T1000 (cell line): ENCODE measurements around the gene ENTREP1.
"Not testable (repeated sequence)": the region's sequence is repeated elsewhere in the genome, so short reads cannot be mapped to it uniquely, and the experiment has no call there.

Experiments
- DNase-seq: peaks from one replicate; lab custom pipeline; 2025; ENCODE audit warnings: mixed read lengths; lab: John Stamatoyannopoulos, UW

The ENTREP1 gene

DNA sequence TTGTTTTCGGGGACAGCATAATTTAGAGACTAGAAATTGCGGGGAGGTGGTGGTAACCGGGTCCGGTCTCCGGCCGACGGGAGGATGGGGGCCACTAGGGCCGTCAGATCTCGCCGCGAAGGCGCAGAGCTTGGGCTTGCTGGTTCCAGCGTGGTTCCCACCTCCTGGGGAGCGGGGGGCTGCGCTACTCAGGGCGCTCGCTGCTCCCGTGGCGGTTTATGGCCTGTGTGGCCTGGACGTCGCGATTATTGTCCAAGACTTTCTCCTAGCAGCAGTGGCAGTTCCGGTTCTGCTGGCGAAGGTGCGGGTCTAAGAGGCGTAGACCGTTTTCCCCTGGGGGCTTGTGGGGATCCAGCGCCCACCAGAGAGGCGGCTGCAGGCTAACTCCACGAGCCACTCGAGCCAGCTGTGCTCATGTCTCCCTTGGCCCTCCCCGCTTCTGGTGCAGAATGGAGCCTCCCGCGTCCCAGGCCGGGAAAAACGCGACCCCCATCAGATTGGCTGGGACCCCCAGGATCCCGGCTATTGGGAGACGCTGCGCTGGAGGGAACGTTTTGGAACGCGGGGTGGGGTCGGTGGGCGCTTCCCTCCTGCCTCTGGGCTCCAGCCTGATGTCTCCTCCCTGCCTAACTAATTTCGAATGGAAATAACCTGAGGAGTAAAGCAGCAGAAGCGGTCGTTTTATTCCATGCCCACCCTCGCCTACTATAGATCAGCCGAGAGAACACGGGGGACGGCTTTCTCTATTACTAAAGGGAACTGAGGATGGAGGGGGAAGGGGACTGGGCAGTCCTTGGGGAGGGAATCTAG lies 87.1 kb downstream of the ENTREP1 start:
- no peak for DNase-seq

DNA sequence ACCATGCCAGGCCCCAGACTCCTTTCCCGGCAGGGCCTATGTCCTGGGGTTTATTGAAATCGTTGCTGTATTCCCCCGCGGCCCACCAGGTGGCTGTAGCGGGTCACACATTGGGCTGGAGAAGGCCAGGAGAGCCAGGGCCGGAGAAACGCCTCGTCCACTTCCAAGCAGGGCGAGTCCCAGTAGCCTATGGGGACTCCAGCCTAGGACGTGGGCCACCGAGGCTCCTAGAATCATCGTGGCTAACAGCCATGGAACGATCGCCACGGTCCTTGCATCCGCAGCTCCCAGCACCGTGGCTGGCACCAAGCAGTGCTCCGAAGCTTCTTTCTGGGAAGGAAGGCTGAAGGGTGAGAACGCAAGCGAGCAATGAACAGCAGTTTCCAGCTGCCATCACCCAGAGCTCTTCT lies 87.7 kb downstream of the ENTREP1 start:
- DNase-seq: no peak

DNA sequence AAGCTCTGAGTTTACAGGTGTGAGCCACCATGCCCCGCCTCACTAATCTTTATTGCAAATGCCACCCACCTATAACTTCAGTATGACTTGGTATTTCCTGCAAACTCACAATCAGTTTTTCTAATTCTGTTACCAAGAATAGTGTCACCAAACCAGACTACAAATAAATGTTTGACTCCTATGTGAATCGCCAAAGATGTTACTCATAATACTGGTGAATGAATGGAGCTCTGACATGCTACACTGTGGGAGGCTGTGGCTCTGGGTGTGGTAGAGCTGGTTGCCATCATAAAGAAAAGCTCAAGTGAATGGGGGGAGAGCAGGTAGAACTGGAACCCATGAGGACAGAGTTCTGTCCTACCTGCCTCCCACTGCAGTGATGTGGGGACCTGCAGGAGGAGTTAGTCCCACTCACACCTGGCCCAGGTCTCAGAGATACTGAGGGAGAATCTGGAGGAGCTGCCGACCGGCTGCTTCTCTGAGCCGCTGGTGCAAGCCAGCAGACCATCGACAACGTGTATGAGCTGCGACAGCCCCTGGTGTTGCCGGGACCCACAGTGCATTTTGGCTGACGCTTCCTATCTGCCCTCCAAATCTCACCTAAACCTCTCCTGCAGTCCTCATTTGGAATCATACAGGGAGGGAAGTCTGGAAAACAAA lies 95.7 kb downstream of the ENTREP1 start:
- DNase-seq: no peak

DNA sequence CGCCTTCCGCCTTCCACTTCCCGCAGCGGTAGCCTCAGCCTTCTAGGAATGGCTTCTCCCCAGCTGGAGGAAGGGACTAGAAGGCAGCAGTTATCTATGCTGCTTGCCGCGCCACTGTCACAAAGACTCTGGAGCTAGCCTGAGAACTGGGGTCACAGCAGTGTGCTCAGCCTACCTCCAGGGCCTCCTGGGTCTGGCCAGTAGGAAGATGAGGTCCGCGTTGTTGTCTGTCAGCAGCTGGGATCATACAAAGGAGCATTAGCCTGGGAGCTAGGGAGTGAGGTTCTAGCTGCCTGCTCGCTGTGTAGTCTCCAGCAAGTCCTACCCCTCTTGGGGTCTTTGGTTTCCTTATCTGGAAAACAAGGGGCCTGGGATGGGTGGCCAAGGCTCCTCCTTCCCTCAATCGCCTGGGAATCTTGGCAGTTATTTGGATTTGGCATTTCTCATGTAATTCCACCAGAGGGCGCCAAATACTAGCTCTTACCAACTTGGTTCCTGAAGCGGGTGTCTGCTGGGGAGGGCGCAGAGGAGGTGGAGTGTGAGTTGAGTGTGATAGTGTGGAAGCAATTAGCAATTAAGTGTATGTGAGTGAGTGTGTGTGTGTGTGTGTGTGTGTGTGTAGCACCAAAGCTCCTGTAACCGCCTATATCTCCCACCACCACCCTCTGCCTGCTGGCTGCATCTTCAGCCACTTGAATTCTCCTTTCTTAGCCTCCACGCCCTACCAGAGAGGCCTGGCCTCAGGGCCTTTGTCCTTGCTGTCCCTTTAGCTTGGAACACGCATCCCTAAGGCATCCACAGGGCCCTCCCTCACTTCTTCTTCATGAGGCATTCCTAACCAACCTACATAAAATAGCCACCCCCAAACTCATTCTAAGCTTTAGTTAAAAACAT lies 97.1 kb downstream of the ENTREP1 start:
- DNase-seq: no peak

DNA sequence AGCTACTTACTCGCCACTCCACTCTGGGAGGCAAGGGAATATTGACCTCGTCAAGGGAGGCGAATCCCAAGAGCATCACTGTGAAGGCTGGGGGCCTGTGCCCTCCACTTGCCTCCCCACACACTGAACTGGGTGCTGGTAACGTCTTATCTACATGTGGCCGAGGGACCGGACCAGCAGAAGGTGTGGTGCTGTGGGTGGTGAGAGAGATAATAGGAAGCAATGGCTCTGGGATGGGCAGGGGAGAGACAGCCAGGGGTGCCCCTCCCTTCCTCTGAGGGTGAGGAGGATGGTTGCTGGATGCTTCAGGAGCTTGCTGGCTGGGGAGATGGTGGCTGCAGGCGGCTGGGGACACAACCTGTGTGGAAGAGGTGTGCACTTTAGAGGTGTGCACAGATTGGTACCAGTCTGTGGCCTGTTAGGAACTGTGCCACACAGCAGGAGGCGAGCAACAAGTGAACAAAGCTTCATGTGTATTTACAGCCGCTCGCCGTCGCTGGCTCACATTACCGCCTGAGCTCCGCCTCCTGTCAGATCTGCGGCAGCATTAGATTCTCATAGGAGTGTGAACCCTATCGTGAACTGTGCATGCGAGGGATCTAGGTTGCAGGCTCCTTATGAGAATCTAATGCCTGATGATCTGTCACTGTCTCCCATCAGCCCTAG lies 100.3 kb downstream of the ENTREP1 start:
- no peak for DNase-seq

DNA sequence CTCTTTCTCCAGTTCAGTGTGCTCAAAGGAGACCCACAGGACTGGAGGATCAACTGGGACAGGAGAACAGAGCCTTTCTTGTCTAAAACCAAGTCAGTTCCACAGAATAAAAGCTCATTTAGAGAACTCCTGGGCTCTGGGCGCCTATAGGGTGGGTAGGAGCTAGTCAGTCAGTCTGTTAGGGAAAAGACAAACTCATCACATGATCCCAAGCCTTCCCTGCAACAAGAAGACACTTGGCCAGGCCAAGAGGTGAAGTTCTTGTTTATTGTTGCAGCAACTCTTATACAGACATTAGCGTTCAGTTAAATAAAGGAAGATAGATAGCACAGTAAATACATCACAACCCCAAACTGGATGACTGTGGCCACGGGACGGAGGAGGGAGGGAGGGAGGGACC lies 102.3 kb downstream of the ENTREP1 start:
- no peak for DNase-seq

DNA sequence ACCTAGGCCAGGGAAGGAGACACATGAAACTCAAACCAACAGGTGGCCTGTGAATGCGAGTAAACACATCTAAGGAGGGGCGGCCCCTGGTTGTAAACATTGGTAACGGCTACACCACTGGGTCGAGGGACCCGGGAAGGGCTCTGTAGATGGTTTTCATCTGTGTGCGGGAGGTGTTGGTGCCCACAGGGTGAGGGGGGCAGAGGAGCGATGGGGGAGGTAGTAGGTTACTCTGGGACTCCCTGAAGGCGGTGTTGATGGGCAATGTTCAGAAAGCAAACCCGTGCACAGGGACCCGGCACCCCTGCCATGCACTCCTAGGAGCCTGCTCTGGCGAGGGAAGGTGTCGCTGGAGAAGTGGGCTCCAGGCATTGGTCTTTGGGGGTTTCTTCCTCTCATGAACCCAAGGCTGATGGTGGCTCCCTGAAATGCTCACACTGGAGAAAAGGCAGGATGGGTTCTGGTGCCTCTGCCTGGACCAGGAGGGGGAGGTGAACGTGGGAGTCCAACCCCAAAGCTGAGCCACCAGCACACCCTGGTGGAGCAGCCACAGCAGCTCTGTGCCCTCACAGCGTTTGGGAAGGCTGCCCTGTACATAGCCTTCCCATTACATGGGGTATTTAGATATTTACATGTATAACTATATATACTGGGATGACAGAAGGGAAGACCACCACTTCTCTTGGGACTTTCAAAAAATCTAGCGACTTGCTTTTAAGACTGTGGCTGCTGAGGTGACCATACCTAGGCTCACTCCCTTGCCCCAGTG lies 103.2 kb downstream of the ENTREP1 start:
- no peak for DNase-seq

DNA sequence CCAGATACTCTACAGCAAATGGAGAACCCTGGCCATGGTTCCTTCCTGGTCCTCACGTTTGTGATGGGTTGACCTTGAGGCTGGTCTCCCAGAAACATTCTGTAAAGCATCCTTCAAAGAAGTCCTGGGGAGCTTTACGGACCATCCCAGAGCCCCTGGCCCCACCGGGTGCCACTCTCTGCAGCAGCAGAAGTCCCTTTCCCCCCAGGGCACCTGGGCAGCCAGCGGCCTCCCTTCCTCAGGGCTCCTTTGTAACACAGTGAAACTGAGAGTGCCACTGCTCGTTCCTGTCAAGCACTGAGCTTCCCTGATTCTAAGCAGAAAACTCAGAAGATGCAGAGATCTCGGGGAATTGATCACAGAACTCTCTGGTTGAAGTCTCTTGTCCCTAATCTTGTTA lies 104.3 kb downstream of the ENTREP1 start:
- DNase-seq: no peak

DNA sequence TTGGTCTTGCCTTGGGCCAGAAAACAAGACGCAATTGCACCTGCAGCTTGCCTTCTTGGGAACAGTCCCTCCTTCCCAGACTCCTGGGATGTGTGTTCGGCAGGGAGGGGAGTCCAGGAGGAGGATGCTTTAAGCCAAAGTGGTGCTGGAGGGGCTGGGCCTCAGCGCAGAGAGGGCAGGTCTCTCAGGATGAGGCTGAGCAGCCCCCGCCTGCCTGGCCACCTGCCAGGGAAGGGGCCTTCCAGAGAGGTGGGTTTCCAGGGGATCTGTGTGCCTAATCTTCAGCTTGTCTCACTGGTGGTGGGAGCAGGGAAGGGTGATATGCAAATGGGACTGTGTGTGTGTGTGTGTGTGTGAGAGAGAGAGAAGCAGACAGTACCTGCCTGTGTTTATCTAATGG lies 105.2 kb downstream of the ENTREP1 start:
- no peak for DNase-seq

DNA sequence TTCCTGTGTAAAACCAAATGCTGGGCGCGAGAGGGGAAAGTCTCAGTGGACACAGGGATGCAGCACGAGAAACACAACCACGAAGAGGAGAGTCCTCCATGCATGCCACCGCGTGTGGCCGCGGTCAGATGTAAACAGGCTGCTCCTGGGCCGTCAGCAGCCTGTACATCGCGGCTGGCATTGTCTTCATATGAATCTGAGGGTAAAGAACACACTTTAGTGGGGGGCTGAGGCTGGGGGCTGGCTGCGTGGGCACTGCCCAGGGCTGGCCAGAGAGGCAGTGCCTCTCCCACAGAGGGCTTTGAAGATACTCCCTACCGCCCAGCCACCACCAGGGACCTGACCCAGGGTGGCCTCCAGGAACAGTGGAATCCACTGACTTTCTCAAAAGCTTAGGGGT lies 106.2 kb downstream of the ENTREP1 start:
- DNase-seq: no peak

DNA sequence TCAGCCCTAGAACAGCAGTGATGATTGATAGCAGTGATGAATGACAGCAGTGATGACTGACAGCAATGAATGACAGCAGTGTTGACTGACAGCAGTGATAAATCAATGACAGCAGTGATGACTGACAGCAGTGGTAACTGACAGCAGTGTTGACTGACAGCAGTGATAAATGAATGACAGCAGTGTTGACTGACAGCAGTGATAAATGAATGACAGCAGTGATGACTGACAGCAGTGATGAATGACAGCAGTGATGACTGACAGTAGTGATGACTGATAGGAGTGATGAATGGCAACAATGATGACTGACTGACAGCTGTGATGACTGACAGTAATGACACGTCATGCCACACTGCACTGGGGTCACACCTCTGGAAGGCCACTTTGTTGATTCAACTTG lies 106.8 kb downstream of the ENTREP1 start:
- no peak for DNase-seq

DNA sequence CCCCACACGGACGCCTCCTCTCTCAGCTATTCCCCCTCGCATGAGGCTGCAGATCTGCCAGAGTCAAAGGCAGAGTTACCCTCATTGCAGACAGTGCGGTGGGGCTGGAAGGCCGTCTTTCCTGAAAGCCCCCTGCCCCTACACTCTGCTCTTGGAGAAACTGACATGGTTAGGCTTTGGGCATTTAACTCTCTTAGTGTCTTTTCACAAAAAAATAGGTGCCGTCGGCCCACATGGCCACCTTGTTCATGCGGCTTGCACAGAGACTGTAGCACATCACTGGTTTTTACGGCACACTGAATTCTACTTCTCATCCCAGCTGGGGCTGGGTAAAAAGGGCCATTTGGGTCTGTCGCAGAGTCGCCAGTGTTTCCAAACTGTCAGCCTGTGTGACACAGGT lies 107.6 kb downstream of the ENTREP1 start:
- DNase-seq: no peak

DNA sequence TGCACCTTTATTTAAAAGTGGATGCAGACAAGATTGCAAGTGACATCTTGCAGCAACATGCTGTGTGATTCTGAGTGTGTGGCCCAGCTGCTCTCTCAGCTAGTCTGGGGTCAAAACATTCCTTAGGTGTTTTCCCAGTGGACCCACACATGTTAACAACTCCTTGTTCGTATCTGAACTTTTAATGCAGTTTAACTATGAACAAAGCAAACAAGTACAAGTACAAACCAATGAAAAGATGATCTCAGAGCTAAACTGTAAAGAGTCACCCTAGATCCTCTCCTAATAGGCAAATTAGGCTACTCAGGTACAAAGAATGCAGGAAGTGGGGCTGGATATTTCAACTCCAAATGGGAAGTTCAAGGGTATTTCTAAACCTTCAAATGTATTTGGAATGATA lies 108.4 kb downstream of the ENTREP1 start:
- no peak for DNase-seq

DNA sequence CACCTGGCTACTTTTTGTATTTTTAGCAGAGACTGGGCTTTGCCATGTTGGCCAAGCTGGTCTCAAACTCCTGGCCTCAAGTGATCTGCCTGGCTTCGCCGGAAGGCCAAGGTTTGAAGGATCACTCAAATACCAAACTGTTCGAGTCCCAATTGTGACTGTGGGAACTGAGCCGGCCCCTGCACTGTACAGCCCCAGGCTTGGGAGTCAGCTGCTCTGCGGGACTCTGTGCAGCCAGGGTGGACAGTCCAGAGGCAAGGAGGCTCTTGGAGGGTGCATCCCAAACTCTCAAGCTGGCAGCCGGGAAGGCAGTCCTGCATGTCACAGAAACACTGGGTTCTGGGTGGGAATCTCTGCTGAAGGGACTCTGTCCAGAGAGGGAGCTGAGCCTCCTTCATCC lies 109.0 kb downstream of the ENTREP1 start:
- DNase-seq: no peak

DNA sequence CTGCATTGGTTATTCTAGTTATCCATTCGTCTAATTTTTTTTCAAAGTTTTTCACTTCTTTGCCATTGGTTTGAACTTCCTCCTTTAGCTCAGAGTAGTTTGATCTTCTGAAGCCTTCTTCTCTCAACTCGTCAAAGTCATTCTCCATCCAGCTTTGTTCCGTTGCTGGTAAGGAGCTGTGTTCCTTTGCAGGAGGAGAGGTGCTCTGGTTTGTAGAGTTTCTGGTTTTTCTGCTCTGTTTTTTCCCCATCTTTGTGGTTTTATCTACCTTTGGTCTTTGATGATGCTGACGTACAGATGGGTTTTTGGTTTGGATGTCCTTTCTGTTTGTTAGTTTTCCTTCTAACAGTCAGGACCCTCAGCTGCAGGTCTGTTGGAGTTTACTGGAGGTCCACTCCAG lies 114.6 kb downstream of the ENTREP1 start:
- not testable (repeated sequence) for DNase-seq

DNA sequence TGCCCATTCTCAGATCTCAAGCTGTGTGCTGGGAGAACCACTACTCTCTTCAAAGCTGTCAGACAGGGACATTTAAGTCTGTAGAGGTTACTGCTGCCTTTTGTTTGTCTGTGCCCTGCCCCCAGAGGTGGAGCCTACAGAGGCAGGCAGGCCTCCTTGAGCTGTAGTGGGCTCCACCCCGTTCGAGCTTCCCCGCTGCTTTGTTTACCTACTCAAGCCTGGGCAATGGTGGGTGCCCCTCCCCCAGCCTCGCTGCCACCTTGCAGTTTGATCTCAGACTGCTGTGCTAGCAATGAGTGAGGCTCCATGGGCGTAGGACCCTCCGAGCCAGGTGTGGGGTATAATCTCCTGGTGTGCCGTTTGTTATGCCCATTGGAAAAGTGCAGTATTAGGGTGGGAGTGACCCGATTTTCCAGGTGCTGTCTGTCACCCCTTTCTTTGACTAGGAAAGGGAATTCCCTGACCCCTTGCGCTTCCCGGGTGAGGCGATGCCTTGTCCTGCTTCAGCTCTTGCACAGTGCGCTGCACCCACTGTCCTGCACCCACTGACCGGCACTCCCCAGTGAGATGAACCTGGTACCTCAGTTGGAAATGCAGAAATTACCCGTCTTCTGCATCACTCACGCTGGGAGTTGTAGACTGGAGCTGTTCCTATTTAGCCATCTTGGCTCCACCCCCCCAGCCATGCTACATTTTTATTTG lies 115.4 kb downstream of the ENTREP1 start:
- DNase-seq: not testable (repeated sequence)
